HG03442 (cell line): ENCODE measurements around the gene IRF6.

Experiments used
- ATAC-seq: cut with Tn5 transposase; IDR thresholded peaks from one replicate; pipeline ENCODE4 v1.9.1; 2021; ENCODE audit warnings: mild to moderate bottlenecking, moderate library complexity; ENCODE audit not compliant: unreplicated experiment

Gene IRF6

DNA sequence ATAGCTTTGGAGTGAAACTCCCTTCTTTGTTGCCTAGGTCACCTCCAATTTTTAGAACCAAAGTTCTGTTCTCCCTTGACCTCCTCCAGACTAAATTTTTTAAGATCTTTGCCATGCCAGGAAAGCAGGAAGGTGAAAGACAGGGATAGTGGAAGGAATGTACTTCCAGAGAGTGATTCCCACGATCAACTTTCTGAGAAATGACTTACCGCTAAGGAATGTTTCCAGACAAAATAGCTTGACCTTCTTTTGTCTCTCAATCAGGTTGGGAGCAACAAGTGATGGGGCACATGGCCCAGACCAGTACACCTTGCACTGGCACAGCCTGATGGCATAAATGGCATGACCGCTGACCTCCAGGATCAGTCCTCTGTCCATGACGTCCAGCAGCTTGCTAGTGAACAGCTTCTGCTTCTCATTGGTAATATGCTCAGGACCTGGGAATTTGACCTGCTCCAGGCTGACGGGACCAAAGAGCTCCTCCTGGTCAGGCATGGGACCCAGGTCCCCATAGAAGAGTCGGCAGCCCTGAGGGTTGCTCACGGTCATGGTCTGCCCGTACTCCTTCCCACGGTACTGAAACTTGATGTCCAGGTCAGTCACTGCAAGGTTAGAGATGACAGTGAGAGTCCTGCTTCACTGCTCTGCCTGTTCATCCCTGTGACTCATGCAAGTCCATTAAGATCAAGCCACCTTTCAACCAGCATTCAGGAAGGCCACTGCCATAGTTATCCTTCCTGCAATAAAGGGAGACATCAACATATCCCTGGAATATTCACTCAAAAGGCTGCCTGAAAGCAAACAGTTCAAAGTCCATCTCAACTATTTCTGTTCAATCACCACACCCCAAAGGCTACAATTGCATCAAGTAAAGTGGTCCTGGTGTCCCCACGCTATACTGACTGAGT, 15.4 kb downstream of the IRF6 start:
- no peak for ATAC-seq

DNA sequence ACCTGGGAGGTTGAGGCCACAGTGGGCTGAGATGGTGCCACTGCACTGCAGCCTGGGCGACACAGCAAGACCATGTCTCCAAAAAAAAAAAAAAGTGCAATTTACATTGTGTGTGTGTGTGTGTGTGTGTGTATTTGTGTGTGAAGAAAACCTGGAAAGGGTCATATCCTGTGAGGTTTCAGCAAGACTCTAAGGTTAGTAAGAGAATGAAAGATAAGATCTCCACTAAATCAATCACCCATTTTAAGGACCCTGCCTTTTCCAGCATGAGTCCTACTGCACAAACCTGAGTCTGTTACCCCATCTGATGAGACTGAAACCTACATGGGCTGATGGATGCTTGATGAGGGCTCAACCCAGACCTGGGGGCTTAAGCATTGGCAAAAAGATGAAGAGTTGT, 16.7 kb downstream of the IRF6 start:
- no peak for ATAC-seq

DNA sequence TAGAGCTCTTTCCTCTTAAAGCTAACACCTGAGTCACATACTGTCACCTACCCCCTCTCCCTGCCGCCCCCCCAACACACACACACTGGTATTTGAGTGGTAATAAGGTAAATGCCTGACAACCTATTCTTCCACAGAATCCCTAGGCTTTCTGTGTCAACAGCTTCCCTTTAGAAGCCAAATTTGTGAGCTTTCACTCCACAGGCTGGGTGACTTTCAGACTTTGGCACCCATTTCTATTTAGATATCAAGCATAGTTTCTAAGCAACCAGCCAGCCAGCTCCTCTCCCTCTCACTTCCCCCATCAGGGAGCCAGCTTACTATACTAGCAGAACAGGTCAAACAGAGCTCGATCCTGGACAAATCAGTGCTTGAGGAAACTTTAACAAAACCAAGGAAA, 18.4 kb downstream of the IRF6 start:
- ATAC-seq: no peak

DNA sequence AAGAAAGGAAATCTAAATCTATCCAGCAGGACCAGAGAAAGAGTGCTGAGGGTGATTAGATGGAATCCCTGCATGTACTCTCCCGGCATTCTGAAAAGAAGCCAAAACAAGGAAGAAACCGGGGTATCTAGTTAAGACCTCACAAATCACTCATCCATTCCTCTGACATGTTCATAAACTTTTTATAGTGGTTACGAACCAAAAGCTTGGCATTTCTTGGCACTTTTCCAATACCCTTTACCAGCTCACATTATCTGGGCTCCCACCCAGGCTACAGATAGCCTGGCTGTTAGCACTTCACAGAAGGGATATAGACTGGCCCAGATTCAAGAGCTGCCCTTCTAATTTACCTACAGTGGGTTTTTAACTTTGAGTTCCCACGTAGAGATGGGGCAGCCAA, 19.8 kb downstream of the IRF6 start:
- no peak for ATAC-seq

DNA sequence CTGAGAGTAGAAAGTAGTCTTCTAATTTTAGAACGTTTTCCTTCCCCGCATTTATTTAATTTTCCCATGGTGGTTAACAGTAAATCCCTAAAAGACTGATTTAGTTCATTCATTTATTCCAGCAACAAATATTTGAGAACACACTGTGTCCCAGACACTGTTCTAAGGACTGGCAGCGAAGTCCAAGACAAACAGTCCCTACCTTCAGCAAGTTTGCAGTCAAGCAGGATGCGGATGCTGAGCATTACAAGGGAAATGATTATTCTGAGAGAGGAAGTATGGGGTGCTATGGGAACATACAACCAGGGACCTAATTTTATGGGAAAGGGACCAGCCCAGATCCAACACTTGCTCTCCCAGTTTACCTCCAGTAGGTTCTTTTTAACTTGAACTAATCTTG, 20.4 kb downstream of the IRF6 start:
- no peak for ATAC-seq

DNA sequence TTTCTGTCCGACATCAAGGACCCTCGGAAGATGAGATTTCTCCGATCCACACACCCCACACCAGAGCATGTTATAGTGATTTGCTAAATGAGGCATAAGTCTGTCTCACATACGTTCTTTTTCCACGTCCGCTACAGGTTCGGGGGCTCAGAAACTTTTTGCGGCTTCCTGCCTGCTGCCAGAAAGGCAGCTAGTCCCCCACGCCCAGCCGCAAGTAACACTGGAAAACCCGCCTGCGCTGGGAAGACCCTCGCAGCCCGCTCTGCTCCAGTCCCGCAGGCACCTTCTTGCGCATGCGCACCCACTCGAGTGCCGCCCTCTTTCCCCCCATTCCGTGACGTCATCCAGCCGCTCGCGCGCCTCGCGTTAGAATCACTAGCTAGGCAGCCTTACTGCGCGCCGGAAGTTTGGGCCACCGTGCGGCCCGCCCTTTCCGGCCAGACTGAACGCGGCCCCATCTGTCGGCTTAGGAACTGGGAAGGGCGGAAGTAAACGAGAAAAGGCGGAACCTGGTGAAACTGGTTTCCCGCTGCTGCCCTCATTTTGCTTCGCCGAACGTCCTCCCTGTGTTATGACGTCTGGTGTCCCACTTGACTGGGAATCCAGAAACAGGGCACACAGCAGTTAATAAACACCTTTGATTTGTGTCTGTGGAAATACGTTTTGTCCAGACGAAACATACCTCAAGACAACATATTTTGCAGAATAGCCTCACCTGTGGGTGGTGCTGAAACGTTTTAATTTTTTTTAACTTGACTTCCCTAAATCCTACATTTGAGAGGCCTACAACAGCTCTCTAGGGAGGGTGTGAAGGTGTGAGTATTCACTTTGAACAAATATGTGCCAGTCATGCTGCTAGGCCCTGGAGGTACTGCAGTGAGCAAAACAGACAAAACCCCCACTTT, 21.4 kb downstream of the IRF6 start, which contains the start of gene C1orf74:
TSS of gene C1orf74 (minus strand) at position 295 of the 905 bp plus-strand sequence. CDS start 925 bp downstream, outside the sequence.
- peak; percentile 99 for ATAC-seq

DNA sequence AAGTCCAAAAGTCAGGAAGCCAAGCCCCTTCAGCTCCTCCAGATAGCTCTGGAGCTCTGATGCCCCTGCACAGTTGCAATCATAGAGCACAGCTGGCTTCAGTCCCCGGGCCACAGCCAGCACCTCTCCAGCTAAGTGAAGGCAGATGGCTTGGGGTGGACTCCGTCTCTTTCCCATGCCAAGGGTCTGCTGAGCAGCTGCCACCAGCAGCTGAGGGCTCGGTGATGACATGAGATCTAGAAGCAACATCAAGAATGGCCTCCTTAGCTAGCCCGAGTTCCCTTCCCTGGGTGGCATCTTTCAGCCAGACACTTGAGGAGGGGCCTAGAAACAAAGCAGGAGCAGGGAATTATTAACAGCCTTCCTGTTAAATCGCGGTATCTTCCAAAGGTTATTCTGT, 22.6 kb downstream of the IRF6 start:
- no peak for ATAC-seq

DNA sequence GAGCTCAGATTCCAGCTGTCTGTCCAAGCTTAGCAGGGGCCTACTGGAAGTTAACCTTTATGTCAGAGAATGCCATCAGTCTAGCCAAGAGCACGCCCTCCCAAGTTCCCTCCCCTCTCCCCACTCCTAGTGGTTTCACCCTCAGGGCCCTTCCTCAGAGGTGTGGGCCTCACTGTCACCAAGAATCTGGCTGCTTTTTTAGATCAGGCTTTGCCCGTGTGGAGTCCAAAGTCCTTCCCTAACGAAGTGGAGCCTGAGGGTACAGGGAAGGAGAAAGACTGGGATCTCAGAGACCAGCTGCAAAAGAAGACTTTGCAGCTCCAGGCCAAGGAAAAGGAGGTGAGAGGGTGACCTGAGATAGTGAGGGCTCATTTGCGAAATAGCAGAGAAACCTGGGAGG, 25.7 kb downstream of the IRF6 start:
- ATAC-seq: no peak

DNA sequence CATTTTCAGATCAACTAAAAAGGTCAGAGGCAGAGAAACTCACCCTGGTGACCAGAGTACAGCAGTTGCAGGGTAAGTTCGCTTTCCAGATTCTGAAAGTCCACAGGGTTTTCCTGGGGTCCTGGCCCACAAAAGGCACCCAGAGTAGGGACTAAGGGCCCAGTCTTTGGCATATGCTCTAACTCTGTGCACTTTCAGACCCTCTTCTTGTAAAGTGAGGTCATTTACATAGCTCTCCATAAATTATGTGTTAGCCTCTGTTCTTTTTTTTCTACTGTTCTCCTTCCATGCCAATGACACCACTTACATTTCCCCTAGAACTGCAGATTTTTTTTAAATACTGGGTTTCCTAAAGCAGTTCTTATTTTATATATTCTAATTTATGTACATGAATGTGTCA, 27.8 kb downstream of the IRF6 start:
- no peak for ATAC-seq

DNA sequence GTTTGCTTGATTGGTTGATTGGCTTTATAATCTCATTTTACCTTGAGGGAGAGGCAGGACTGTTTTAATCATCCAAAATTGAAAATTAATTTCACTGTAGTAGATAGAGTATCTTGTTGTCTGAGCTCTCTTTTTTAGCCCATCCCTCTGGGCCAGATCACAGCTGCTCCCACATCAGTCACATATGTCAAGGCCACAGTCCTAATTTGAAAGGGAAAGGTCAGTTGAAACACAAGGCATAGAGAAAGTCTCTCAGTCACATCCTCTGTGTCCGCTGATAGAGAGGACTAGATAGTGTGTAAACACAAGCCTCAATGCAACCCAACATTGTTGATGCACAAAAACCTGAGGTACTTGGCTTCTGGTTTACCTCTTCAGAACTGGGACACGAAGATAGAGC, 28.4 kb downstream of the IRF6 start:
- no peak for ATAC-seq

DNA sequence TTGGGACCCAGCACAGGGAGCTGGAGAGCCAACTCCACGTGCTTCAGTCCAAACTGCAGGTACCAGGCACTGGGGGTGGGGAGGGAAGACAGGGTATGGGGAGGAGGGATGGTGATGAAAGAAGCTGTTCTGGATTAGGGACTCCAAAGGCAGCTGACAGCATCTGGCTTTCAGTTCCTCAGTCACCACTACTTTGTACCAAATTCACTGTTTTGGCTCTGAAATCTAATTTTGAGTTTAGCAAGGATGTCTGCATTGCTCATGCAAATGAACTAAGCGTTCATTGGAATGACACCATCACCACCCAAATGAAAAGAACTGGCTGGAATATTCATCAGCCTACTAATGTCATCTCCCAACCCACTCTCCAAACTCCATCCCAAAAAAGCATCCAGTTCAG, 30.3 kb downstream of the IRF6 start:
- ATAC-seq: no peak

DNA sequence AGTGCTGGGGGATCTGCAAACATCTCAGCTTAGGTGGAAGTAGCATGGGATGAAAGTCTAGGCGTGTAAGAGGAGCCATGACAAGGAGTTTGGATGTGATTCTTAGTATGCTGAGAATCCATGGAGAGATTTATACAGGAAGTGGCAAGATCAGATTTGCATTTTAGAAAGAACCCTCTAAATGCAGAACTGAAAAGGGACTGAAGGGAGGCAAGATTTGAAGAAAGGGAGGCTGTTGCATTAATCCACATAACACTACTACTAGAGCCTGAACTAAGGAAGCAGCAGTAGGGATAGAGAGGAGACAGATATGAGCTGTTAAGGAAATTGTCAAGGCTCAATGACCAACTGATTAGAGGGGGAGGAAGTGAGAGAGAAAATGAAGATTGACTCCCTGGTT, 31.4 kb downstream of the IRF6 start:
- ATAC-seq: peak; percentile 68

DNA sequence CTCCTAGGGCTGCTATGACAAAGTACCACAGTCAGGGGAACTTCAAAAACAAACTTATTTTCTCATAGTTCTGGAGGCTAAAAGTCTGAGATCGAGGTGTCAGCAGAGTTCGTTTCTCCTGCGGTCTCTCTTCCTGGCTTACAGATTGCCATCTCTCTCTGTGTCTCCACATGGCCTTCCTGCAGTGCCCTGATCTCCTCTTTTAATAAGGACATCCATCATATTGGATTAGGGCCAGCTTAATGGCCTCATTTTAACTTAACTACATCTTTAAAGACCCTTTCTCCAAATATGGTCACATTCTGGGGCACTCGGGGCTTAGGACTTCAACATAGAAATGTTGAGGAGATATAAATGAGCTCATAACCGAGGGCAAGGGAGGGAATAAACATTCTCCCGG, 33.8 kb downstream of the IRF6 start:
- ATAC-seq: no peak

DNA sequence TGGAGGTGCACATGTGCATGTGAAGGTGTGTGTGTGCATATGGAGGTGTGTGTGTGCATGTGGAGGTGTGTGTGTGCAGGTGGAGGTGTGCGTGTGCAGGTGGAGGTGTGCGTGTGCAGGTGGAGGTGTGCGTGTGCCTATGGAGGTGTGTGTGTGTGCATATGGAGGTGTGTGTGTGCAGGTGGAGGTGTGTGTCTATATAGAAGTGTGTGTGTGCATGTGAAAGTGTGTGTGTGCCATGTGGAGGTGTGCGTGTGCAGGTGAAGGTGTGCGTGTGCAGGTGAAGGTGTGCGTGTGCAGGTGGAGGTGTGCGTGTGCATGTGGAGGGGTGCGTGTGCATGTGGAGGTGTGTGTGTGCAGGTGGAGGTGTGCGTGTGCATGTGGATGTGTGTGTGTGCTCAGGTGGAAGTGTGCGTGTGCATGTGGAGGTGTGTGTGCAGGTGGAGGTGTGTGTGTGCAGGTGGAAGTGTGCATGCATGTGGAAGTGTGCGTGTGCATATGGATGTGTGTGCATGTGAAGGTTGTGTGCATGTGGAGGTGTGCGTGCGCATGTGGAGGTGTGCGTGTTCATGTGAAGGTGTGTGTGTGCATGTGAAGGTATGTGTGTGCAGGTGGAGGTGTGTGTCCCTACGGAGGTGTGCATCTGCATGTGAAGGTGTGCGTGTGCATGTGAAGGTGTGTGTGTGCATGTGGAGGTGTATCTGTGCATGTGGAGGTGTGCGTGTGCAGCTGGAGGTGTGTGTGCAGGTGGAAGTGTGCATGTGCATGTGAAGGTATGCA, 35.1 kb downstream of the IRF6 start:
- no peak for ATAC-seq

DNA sequence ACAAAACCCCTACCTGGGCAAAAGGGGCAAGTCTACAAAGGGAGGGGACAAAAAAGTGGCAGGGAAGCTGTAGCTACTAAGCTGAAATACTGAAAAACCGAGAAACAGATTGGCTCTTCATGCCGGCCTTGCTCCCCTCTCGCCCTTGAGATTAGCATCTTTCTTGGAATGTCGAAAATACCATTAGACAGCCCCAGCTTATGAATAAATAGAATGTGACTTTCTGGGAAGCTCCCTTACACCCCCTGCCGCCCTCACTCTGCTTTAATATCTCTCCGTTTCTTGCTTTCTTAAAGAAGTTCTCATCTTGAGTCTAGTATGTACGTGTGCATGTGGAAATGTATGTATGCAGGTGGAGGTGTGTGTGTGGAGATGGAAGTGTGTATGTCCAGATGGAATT, 36.0 kb downstream of the IRF6 start:
- ATAC-seq: no peak

DNA sequence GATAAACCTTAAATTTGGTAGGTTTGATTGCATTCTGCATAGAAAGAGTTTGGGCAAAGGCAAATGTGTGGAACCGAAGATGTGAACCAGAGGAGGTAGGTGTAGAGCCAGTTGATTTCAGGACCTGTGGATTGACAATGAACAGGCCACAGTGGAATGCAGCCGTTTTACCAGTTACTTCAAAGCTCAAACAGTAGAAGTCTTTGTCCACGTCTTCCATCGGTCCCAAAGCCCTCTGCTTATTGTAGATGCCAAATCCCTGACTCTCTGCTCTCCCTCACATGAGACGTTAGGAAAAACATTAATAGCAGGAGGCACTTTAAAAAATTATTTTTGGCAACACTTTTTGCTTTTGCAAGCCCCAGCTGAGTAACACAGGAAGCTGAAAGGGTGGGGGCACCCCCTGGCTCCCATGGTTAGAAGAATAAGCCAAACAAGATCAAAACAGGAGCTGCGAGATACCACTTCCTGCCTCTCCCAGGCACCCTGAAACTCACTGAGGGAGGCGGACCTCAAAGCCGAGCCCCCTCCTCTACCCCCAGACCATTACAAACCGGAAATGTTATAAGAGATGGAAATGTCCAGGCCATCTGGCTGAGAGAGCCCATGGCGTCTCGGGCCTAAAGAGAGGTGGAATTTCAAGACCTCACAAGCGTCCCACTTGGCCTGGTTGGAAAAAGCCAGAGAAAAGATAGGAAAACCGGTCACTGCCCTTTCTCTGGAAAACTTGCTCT, 36.6 kb downstream of the IRF6 start:
- ATAC-seq: peak; percentile 75

DNA sequence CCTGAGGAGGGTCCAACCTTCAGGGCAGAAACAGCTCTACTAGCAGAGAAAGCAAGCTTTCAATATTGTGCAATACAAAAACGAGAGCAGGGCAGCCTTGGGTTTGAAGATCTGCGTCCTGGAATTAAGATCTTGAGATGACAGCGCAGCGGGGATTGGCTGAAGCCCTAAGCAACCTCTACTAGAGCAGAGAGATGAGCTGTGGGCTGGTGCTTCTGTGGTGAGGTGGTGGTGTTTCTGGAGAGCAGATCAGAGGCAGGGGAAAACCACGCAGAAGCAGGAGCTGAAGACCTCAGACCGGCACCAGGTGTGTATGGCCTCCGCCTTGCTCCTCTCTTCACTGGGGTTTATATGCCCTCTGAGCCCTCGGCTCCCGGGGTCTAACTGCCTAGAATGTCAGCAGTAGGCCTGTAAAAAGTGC, 37.6 kb downstream of the IRF6 start:
- peak; percentile 89 for ATAC-seq

DNA sequence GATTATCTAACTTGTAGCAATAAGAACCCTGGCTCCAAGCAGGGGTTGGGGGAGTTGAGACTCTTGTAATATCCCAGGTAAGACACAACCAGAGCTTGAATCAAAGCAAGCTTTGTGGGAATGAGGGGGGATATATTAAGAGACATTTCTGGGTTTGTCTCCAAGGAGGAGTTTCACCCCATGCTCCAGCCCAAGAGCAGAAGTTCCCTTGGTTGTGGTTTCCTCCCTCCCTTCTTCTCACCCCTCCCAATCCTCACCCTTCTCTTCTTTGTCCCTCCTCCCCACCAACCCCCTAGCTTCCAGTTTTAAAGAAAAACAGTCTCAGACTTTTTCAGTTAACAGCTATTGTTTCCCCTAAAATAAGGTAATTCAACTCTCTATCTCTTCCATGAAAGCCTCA, 38.2 kb downstream of the IRF6 start:
- ATAC-seq: no peak

DNA sequence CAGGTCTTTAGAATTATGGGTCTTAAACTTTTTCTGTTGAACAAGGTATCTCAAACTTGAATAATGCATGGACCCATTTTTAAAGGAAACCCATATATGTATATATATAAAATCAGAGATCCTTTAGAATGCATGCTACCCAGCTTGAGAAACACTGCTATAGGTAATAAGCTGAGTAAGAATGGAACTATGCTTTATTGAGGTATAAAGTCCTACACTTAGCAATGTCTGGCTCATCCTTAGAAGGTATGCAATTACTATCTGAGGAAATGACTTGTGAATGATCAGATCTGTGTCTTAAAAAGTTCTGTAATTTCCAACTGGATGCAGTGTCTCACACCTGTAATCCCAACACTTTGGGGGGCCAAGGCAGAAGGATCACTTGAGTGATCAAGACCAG, 38.8 kb downstream of the IRF6 start:
- ATAC-seq: no peak

DNA sequence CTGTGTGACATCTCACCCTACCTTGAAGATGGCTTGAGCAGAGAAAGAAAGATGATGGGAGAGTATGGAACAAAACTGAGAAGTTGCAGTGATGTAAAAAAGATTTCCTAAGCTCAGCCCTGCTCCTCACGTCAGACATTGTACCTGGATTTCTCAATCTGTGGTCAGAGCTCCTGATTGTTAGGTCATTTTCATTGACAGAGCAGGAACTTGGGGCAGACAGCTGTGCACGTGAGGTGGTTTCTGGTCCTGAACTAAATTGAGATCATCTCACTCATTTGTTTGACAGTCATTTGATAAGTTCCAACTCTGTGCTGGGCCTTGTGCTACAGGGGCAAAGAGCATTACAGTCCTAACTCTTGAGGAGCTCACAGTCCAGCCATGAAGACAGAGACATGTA, 39.9 kb downstream of the IRF6 start:
- no peak for ATAC-seq
